H9 (cell line): ENCODE data around the gene PAK1IP1. TPM values are rescaled to one million over a fixed set of nuclear protein-coding genes. Genes with fewer than 3 reads are reported as not detected.
"Not testable (repeated sequence)": the region's sequence is repeated elsewhere in the genome, so short reads cannot be mapped to it uniquely, and the experiment has no call there.

ENCODE experiments used
- DNase-seq: peaks from one replicate; pipeline ENCODE4 v3.0.0-alpha.2; 2017
- H2AFZ ChIP-seq: one replicate; pipeline ENCODE4 v1.6.1; 2013; ENCODE audit warnings: mild to moderate bottlenecking, low read length, control low read depth, moderate library complexity
- H2AK5ac ChIP-seq: 2 replicates; pipeline ENCODE4 v1.6.1; 2013; ENCODE audit warnings: low read length, control low read depth, mixed read lengths; ENCODE audit not compliant: insufficient read length
- H2BK120ac ChIP-seq: one replicate; pipeline ENCODE4 v1.6.1; 2013; ENCODE audit warnings: low read depth, mild to moderate bottlenecking, low read length, control low read depth, inconsistent platforms; ENCODE audit not compliant: poor library complexity, severe bottlenecking
- H2BK12ac ChIP-seq: 2 replicates; pipeline ENCODE4 v1.6.1; 2013; ENCODE audit warnings: low read length, control low read depth, mixed read lengths, low read depth; ENCODE audit not compliant: insufficient read length
- H2BK15ac ChIP-seq: 2 replicates; pipeline ENCODE4 v1.6.1; 2013; ENCODE audit warnings: low read depth, low read length, control low read depth
- H2BK20ac ChIP-seq: one replicate; pipeline ENCODE4 v1.6.1; 2013; ENCODE audit warnings: low read depth, mild to moderate bottlenecking, low read length, control low read depth, inconsistent platforms; ENCODE audit not compliant: poor library complexity, severe bottlenecking
- H2BK5ac ChIP-seq: 2 replicates; pipeline ENCODE4 v1.6.1; 2013; ENCODE audit warnings: low read length, control low read depth, mixed read lengths; ENCODE audit not compliant: insufficient read length
- H3K14ac ChIP-seq: 2 replicates; pipeline ENCODE4 v1.6.1; 2013; ENCODE audit warnings: low read length, control low read depth; ENCODE audit not compliant: insufficient read depth
- H3K18ac ChIP-seq: 2 replicates; pipeline ENCODE4 v1.6.1; 2013; ENCODE audit warnings: low read depth, mild to moderate bottlenecking, mixed read lengths, low read length, control low read depth; ENCODE audit not compliant: insufficient read length
- H3K23ac ChIP-seq: 2 replicates; pipeline ENCODE4 v1.6.1; 2013; ENCODE audit warnings: low read length, control low read depth, mixed read lengths, low read depth; ENCODE audit not compliant: insufficient read length
- H3K23me2 ChIP-seq: 2 replicates; pipeline ENCODE4 v1.6.1; 2013; ENCODE audit warnings: low read depth, mild to moderate bottlenecking, mixed read lengths, low read length, control low read depth; ENCODE audit not compliant: insufficient read length, poor library complexity, severe bottlenecking
- H3K27ac ChIP-seq: 2 replicates; pipeline ENCODE4 v1.5.1; 2013; ENCODE audit warnings: low read length, control low read depth, mixed read lengths, low read depth; ENCODE audit not compliant: insufficient read length
- H3K27me3 ChIP-seq: 2 replicates; pipeline ENCODE4 v1.6.1; 2013; ENCODE audit warnings: low read length, control low read depth, inconsistent platforms; ENCODE audit not compliant: insufficient read depth
- H3K4ac ChIP-seq: 2 replicates; pipeline ENCODE4 v1.6.1; 2013; ENCODE audit warnings: low read depth, mild to moderate bottlenecking, control low read depth, inconsistent platforms, low read length, moderate library complexity
- H3K4me1 ChIP-seq: 2 replicates; pipeline ENCODE4 v1.6.1; 2013; ENCODE audit warnings: low read length, control low read depth, inconsistent platforms; ENCODE audit not compliant: insufficient read depth
- H3K4me2 ChIP-seq: 2 replicates; pipeline ENCODE4 v1.6.1; 2013; ENCODE audit warnings: low read length, control low read depth, mixed read lengths; ENCODE audit not compliant: insufficient read length, insufficient read depth
- H3K56ac ChIP-seq: 2 replicates; pipeline ENCODE4 v1.6.1; 2013; ENCODE audit warnings: low read depth, mild to moderate bottlenecking, mixed read lengths, low read length, control low read depth; ENCODE audit not compliant: insufficient read length
- H3K79me1 ChIP-seq: 2 replicates; pipeline ENCODE4 v1.6.1; 2013; ENCODE audit warnings: low read depth, mild to moderate bottlenecking, moderate library complexity, low read length, control low read depth, inconsistent platforms; ENCODE audit not compliant: insufficient read depth, poor library complexity, severe bottlenecking
- H3K79me2 ChIP-seq: 2 replicates; pipeline ENCODE4 v1.6.1; 2013; ENCODE audit warnings: low read length, control low read depth, inconsistent platforms; ENCODE audit not compliant: insufficient read depth
- H3K9ac ChIP-seq: 2 replicates; pipeline ENCODE4 v1.6.1; 2013; ENCODE audit warnings: low read length, control low read depth, mixed read lengths; ENCODE audit not compliant: insufficient read length; ENCODE audit errors: extremely low read depth
- H3K9me3 ChIP-seq: one replicate; pipeline ENCODE4 v1.6.1; 2013; ENCODE audit warnings: low read depth, low read length, inconsistent platforms; ENCODE audit not compliant: control insufficient read depth
- H3T11ph ChIP-seq: one replicate; pipeline ENCODE4 v1.6.1; 2013; ENCODE audit warnings: mild to moderate bottlenecking, low read length, control low read depth, inconsistent platforms
- H4K20me1 ChIP-seq: one replicate; pipeline ENCODE4 v1.6.1; 2013; ENCODE audit not compliant: control insufficient read depth, insufficient read length, insufficient read depth
- H4K5ac ChIP-seq: 2 replicates; pipeline ENCODE4 v1.6.1; 2013; ENCODE audit warnings: low read depth, mild to moderate bottlenecking, mixed read lengths, low read length, control low read depth; ENCODE audit not compliant: insufficient read length
- H4K8ac ChIP-seq: replicated peaks from 2 replicates; pipeline ENCODE4 v1.6.1; 2013; ENCODE audit warnings: low read length, control low read depth, mixed read lengths, low read depth; ENCODE audit not compliant: insufficient read length
- H4K91ac ChIP-seq: 2 replicates; pipeline ENCODE4 v1.6.1; 2013; ENCODE audit warnings: low read depth, mild to moderate bottlenecking, moderate library complexity, mixed read lengths, low read length, control low read depth; ENCODE audit not compliant: insufficient read length
- H3K27ac Mint-ChIP-seq, 3 experiments: 2 replicates in 2 of 3; 3 replicates in 1 of 3; pipeline ENCODE4 v1.8.0; 2020 to 2021; ENCODE audit warnings: mixed read lengths in 3 of 3, mild to moderate bottlenecking in 1 of 3, moderate library complexity in 1 of 3
- H3K27me3 Mint-ChIP-seq: 2 replicates; pipeline ENCODE4 v1.8.0; 2021; ENCODE audit warnings: low read depth, mild to moderate bottlenecking, moderate library complexity, mixed read lengths
- H3K36me3 Mint-ChIP-seq, 3 experiments: 2 replicates in 2 of 3; 3 replicates in 1 of 3; pipeline ENCODE4 v1.8.0; 2020 to 2021; ENCODE audit warnings: low read depth in 3 of 3, mixed read lengths in 3 of 3; ENCODE audit not compliant: insufficient read depth in 1 of 3
- H3K4me1 Mint-ChIP-seq, 2 experiments: 2 replicates each; pipeline ENCODE4 v1.8.0; 2020; ENCODE audit warnings: mixed read lengths in 2 of 2
- H3K4me3 Mint-ChIP-seq, 2 experiments: 2 replicates in 1 of 2; 3 replicates in 1 of 2; pipeline ENCODE4 v1.8.0; 2020 to 2021; ENCODE audit warnings: mild to moderate bottlenecking in 2 of 2, mixed read lengths in 2 of 2, moderate library complexity in 1 of 2
- H3K9me3 Mint-ChIP-seq, 2 experiments: 2 replicates in 1 of 2; 3 replicates in 1 of 2; pipeline ENCODE4 v1.8.0; 2020; ENCODE audit warnings: mild to moderate bottlenecking in 2 of 2, mixed read lengths in 2 of 2, moderate library complexity in 1 of 2
- WGBS: extraction: QIAGEN DNeasy Blood & Tissue Kit; methylation state at CpG from one replicate; pipeline ENCODE4 v1.1.7; 2013; ENCODE audit warnings: missing lambda C conversion rate, low lambda C conversion rate, mixed read lengths; ENCODE audit not compliant: insufficient read length; ENCODE audit errors: extremely low coverage; 5-methylcytosine and 5-hydroxymethylcytosine counted together
- total RNA-seq: library from RNA; stranded (reverse); gene quantifications from 2 replicates; pipeline ENCODE4 v1.2.1, GENCODE V29; 2021
- TF ChIP-seq, protein P1 (sequence below): fragments of 200-600 bp; sonication (generic); conservative IDR thresholded peaks from 3 replicates; pipeline ENCODE4 v1.8.0; 2021; ENCODE audit warnings: antibody characterized with exemption, mild to moderate bottlenecking

PAK1IP1 gene
- total RNA-seq, 1 experiment from 2014 or later = 44.8 TPM

DNA sequence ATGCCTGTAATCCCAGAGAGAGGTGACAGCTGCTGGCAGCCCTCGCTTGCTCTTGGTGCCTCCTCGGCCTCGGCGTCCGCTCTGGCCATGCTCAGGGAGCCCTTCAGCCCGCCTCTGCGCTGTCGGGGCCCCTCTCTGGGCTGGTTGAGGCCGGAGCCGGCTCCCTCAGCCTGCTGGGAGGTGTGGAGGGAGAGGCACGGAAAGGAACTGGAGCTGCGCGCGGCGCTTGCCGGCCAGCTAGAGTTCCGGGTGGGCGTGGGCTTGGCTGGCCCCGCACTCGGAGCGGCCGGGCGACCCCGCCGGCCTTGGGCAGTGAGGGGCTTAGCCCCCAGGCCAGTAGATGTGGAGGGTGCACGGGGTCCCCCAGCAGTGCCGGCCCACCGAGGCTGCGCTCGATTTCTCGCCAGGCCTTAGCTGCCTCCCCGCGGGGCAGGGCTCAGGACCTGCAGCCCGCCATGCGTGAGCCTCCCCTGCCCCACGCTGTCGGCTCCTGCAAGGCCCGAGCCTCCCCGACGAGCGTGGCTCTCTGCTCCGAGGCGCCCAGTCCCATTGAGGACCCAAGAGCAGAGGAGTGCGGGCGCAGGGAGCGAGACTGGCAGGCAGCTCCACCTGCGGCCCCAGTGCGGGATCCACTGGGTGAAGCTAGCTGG is 34.9 kb upstream of the PAK1IP1 start:
- Mint-ChIP-seq H3K4me1 (peaks cover 0 to 6% of the 10 kb centered on the region in 2 experiments; a peak in 2 of 4 replicates), H3K27me3 (peaks cover 8% of the 10 kb centered on the region), H3K9me3 (peaks cover 3 to 11% of the 10 kb centered on the region in 2 experiments; a peak in 3 of 5 replicates), H3K4me3 (peak overlapping the region in 1 of 2 experiments; percentile 48; a peak in 2 of 5 replicates), H3K36me3 (peaks cover 0 to 2% (median 0%) of the 10 kb centered on the region in 3 experiments; a peak in 4 of 7 replicates), H3K27ac (no peak overlapping the region)
- H3K27me3 ChIP-seq = no peaks in the 10 kb centered on the region
- no peak overlapping the region for H4K91ac ChIP-seq
- no peaks in the 10 kb centered on the region for H4K20me1 ChIP-seq
- no peak overlapping the region for H3K18ac ChIP-seq
- no peaks in the 10 kb centered on the region for H3K79me2 ChIP-seq
- no peak overlapping the region for H4K5ac ChIP-seq
- no peaks in the 10 kb centered on the region for H3K4me1 ChIP-seq
- H3T11ph ChIP-seq = no peak overlapping the region
- no peak overlapping the region for H4K8ac ChIP-seq
- no peak overlapping the region for H3K27ac ChIP-seq
- no peak overlapping the region for H2BK20ac ChIP-seq
- no peak overlapping the region for H2BK15ac ChIP-seq
- H2BK5ac ChIP-seq = no peak overlapping the region
- DNase-seq = peak; percentile 69
- no peak overlapping the region for H2BK120ac ChIP-seq
- H2AK5ac ChIP-seq = no peak overlapping the region
- H3K56ac ChIP-seq = no peak overlapping the region
- no peaks in the 10 kb centered on the region for H3K79me1 ChIP-seq
- H3K23me2 ChIP-seq = no peaks in the 10 kb centered on the region
- H2AFZ ChIP-seq = no peak overlapping the region
- H3K9ac ChIP-seq = no peak overlapping the region
- WGBS = no CpG with 5 or more reads among the region's 48 CpGs
- H3K23ac ChIP-seq = no peak overlapping the region
- no peak overlapping the region for H3K4ac ChIP-seq
- no peaks in the 10 kb centered on the region for H3K9me3 ChIP-seq
- H2BK12ac ChIP-seq = no peak overlapping the region
- no peak overlapping the region for H3K14ac ChIP-seq
- TF ChIP-seq, protein P1, sequence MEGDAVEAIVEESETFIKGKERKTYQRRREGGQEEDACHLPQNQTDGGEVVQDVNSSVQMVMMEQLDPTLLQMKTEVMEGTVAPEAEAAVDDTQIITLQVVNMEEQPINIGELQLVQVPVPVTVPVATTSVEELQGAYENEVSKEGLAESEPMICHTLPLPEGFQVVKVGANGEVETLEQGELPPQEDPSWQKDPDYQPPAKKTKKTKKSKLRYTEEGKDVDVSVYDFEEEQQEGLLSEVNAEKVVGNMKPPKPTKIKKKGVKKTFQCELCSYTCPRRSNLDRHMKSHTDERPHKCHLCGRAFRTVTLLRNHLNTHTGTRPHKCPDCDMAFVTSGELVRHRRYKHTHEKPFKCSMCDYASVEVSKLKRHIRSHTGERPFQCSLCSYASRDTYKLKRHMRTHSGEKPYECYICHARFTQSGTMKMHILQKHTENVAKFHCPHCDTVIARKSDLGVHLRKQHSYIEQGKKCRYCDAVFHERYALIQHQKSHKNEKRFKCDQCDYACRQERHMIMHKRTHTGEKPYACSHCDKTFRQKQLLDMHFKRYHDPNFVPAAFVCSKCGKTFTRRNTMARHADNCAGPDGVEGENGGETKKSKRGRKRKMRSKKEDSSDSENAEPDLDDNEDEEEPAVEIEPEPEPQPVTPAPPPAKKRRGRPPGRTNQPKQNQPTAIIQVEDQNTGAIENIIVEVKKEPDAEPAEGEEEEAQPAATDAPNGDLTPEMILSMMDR = no peak
- no peak overlapping the region for H3K4me2 ChIP-seq

DNA sequence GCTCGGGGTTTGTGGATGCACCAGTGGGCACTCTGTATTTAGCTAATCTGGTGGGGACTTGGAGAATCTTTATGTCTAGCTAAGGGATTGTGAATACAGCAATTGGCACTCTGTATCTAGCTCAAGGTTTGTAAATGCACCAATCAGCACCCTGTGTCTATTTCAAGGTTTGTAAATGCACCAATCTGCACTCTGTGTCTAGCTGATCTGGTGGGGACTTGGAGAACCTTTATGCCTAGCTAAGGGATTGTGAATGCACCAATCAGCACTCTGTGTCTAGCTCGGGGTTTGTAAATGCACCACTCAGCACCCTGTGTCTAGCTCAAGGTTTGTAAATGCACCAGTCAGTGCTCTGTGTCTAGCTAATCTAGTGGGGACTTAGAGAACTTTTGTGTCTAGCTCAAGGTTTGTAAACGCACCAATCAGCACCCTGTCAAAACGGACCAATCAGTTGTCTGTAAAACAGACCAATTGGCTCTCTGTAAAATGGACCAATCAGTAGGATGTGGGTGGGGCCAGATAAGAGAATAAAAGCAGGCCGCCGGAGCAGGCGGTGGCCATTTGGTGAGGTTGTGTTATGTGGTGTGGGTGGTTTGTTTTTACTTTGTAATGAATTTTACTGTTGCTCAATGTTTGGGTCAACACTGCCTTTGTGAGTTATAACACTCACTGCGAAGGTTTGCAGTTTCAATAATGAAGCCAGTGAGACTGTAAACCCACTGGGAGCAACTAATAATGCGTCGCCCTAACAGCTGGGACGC is 34.2 kb upstream of the PAK1IP1 start:
- H3K14ac ChIP-seq, DNase-seq, H4K20me1 ChIP-seq, H3K4me1 Mint-ChIP-seq, H3K36me3 Mint-ChIP-seq, H3K27ac ChIP-seq, H2BK20ac ChIP-seq, H3K9ac ChIP-seq, H3K56ac ChIP-seq, H3K27ac Mint-ChIP-seq, H3K9me3 ChIP-seq, H3T11ph ChIP-seq, H3K27me3 Mint-ChIP-seq, H3K23ac ChIP-seq, H3K4ac ChIP-seq, H3K18ac ChIP-seq, H3K4me1 ChIP-seq, H2BK5ac ChIP-seq, H2BK12ac ChIP-seq, H4K8ac ChIP-seq, H2AK5ac ChIP-seq, H4K5ac ChIP-seq, H2AFZ ChIP-seq, H3K23me2 ChIP-seq, H3K27me3 ChIP-seq, H3K4me2 ChIP-seq, H2BK15ac ChIP-seq, H3K79me1 ChIP-seq, H3K79me2 ChIP-seq, H4K91ac ChIP-seq, H2BK120ac ChIP-seq: not testable (repeated sequence)
- WGBS = no CpG with 5 or more reads among the region's 11 CpGs
- Mint-ChIP-seq H3K4me3 (peak overlapping the region in 1 of 2 experiments; percentile 29; a peak in 1 of 5 replicates), H3K9me3 (peaks cover 3 to 14% of the 10 kb centered on the region in 2 experiments; a peak in 3 of 5 replicates)
